ENCODE results near the gene HELZ.

Gene HELZ

DNA sequence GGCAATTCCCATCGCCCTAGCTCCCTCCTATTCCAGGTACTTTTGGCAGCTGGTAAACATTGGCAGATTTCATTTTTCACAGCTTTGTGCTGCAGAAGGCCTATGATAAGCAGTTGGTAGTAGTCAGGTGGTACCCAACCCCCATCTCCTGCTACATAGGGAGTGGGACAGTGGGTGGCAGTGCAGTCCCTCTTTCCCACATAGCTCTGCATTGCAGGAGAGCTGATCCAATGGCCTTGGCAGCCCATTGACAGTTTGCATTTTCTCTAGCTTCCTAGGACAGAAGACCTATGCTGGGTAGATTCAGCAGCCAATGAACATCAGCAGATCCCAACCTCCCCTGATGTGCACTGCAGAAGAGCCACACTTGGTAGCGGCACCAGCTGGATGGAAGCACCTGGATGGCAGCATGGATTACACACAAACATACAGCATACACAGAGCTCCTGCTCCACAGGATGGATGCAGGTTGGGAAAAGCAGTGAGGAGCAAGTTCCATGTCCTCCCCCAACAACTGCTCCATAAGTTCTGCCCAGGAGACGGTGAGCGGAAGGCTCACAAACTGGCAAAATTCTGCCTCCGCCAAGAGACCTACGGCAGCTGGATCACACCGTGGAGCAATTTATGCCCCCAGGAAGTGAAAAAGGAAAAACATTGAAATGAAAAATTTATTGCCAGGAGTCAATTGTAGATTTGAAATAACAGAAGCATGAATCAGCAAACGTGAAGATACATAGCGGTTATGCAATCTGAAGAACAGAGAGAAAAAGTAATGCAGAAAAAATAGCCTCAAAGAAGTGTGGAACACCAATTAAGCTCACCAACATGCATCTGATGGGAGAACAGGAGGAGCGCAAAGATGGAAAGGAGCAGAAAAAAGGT, 105.0 kb downstream of the HELZ start:
- TF ChIP-seq CTCF (conservative IDR thresholded peaks at IDR 0.05; ENCODE audit: low read depth): no peak
- ChIA-PET POLR2A (ENCODE audit: low non-redundant PET) (no interaction called here), CTCF (interaction anchor here (0.6 kb wide), 2 partner anchors 15 to 32 kb away, joined by 4 to 5 read pairs; no protein-coding TSS in a partner anchor)
- DNase-seq (ENCODE audit: low spot score): peak; percentile 42
- peak overlapping the region; percentile 78 for H3K27ac ChIP-seq

DNA sequence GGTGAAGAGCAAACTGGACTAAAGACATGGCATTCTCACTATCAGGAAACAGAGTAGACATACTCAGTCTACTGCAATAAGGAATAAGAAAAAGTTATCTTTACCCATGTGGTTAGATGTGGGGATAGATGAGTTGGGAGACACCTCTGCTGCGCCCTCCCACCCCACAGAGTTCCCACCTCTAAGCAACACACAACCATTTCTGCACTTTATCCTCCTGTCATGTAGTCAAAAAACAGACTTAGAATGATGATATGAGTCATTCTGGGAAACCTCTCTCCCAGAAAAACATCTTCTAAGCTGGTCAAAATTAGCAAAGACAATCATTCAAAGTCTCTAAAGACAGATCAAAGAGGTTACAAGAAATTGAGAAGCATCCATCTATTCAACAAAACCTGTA, 105.7 kb downstream of the HELZ start:
- TF ChIP-seq CTCF (conservative IDR thresholded peaks at IDR 0.05; ENCODE audit: low read depth): no peak
- no peak for DNase-seq (ENCODE audit: low spot score)
- ChIA-PET POLR2A (ENCODE audit: low non-redundant PET) (no interaction called here), CTCF (no interaction called here)
- no peak overlapping the region for H3K27ac ChIP-seq

DNA sequence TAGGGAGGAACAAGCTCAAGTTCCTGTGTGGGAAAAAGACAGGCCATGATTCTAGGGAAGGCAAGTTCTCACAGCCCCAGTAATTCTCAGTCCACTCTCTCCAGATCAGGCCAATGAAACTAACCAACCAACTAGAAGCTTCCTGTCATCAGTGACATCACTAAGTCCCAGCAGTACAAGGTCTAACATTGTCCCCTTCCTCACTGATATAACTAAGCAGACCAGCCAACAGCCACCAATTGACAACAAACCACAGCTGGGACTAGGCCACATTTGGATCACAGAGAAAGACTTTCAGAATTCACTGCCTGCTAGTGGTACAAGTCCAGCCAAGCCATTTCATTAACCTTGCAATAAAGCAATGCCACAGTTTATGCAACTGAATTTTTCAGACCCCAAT, 106.6 kb downstream of the HELZ start:
- no peak overlapping the region for H3K27ac ChIP-seq
- no peak for TF ChIP-seq CTCF (conservative IDR thresholded peaks at IDR 0.05; ENCODE audit: low read depth)
- POLR2A ChIA-PET (ENCODE audit: low non-redundant PET): no interaction called here

GRCh38 chr17:67137860-67138259, 107.1 kb downstream of the HELZ start:
- ChIA-PET POLR2A (ENCODE audit: low non-redundant PET) (no interaction called here), CTCF (no interaction called here)
- DNase-seq (ENCODE audit: low spot score): no peak
- TF ChIP-seq CTCF (conservative IDR thresholded peaks at IDR 0.05; ENCODE audit: low read depth): no peak
- no peak overlapping the region for H3K27ac ChIP-seq

More for the DNA sequence above, 106.6 kb downstream of the HELZ start:
- DNase-seq (ENCODE audit: low spot score): no peak
- CTCF ChIA-PET: no interaction called here

DNA sequence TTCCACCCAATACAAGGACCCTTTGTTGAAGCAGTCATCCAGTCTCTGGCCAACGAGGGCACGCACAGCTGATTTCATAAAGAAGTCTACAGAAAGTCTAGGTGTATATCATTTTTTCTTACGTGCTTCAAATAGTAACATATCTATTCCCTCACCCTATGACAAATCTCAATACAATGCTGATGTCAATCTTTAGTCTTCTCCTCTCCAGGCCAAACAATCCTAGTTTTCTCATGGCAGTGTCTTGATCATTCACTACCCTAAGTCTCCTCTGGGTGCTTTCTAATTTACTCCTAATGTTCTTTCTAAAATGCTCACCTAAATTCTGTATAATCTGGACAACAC, 108.0 kb downstream of the HELZ start:
- ChIA-PET POLR2A (ENCODE audit: low non-redundant PET) (no interaction called here), CTCF (interaction anchor here (0.7 kb wide), 2 partner anchors 117 to 706 kb away, joined by 3 to 4 read pairs; no protein-coding TSS in a partner anchor)
- TF ChIP-seq CTCF (conservative IDR thresholded peaks at IDR 0.05; ENCODE audit: low read depth): no peak
- no peak overlapping the region for H3K27ac ChIP-seq
- DNase-seq (ENCODE audit: low spot score): no peak

DNA sequence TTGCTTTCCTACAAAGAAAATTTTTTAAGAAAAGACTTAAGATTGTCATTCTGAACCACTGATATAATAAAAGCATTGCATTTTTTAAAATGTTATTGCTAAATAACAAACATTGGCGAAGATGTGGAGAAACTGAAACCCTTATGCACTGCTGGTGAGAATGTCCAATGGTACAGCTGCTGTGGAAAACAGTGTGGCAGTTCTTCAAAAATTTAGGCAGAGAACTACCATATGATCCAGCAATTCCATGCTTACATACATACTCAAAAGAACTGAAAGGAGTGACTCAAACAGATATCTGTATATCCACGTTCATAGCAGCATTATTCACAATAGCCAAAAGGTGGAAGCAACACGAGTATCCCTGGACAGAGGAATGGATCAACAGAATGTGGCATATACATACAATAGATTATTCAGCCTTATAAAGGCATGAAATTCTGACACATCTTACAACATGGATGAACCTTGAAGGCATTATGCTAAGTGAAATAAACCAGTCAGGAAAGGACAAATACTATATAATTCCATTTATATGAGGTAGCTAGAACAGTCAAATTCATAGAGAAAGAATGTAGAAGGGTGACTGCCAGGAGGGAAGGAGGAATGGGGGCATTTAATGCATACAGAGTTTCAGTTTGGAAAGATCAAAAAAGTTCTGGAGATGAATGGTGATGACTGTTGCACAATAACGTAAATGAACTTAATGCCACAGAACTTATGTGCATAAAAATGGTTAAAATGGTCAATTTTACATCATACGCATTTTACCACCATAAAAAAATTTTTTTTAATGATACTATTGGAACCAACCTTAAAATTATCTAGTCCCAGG, 108.6 kb downstream of the HELZ start:
- no peak for DNase-seq (ENCODE audit: low spot score)
- POLR2A ChIA-PET (ENCODE audit: low non-redundant PET): no interaction called here
- CTCF ChIA-PET: interaction anchor here (0.7 to 0.9 kb wide), 3 partner anchors 17 to 705 kb away, joined by 3 to 5 read pairs (median 4); no protein-coding TSS in a partner anchor
- TF ChIP-seq CTCF (conservative IDR thresholded peaks at IDR 0.05; ENCODE audit: low read depth): no peak
- H3K27ac ChIP-seq: no peak overlapping the region
